Neural progenitor cell (in vitro differentiated cells): ENCODE data around the gene SSH3. TPM values are rescaled to one million over a fixed set of nuclear protein-coding genes. Genes with fewer than 3 reads are reported as not detected.
A peak's percentile ranks its signal among the peaks of the same experiment; 100 is the strongest.

Source experiments
- DNase-seq: peaks from one replicate; pipeline ENCODE4 v3.0.0-alpha.2; 2016; ENCODE audit warnings: low spot score
- H2AFZ ChIP-seq: fragments of 200-600 bp; sonication (generic); replicated peaks from 2 replicates; pipeline ENCODE4 v1.6.1; 2016; ENCODE audit warnings: antibody characterized with exemption
- H3F3A ChIP-seq: fragments of 200-600 bp; sonication (generic); 2 replicates; pipeline ENCODE4 v1.6.1; 2016; ENCODE audit warnings: antibody characterized with exemption, low read depth
- H3K27ac ChIP-seq: fragments of 200-600 bp; sonication (generic); 2 replicates; pipeline ENCODE4 v1.5.1; 2016; ENCODE audit warnings: mild to moderate bottlenecking
- H3K27me3 ChIP-seq: fragments of 200-600 bp; sonication (generic); 2 replicates; pipeline ENCODE4 v1.6.1; 2016; ENCODE audit warnings: mild to moderate bottlenecking, moderate library complexity
- H3K36me3 ChIP-seq: fragments of 200-600 bp; sonication (generic); 2 replicates; pipeline ENCODE4 v1.5.1; 2016
- H3K4me1 ChIP-seq: fragments of 200-600 bp; sonication (generic); 2 replicates; pipeline ENCODE4 v1.6.1; 2016; ENCODE audit warnings: mixed run types
- H3K4me2 ChIP-seq: fragments of 200-600 bp; sonication (generic); 2 replicates; pipeline ENCODE4 v1.6.1; 2016
- H3K4me3 ChIP-seq: fragments of 200-600 bp; sonication (generic); 2 replicates; pipeline ENCODE4 v1.5.1; 2016
- H3K79me2 ChIP-seq: fragments of 200-600 bp; sonication (generic); 2 replicates; pipeline ENCODE4 v1.6.1; 2016; ENCODE audit warnings: low read depth
- H3K9ac ChIP-seq: fragments of 200-600 bp; sonication (generic); 2 replicates; pipeline ENCODE4 v1.6.1; 2016
- H3K9me3 ChIP-seq: fragments of 200-600 bp; sonication (generic); 2 replicates; pipeline ENCODE4 v1.5.1; 2016; ENCODE audit warnings: low read depth
- H4K20me1 ChIP-seq: fragments of 200-600 bp; sonication (generic); 2 replicates; pipeline ENCODE4 v1.6.1; 2016; ENCODE audit warnings: low read depth
- H3K27ac Mint-ChIP-seq: 3 replicates; pipeline ENCODE4 v1.8.0; 2021; ENCODE audit warnings: mixed read lengths
- H3K27me3 Mint-ChIP-seq: 2 replicates; pipeline ENCODE4 v1.8.0; 2022; ENCODE audit warnings: low read depth, mild to moderate bottlenecking, inconsistent platforms, moderate library complexity, mixed read lengths; ENCODE audit not compliant: insufficient read depth
- H3K36me3 Mint-ChIP-seq: 3 replicates; pipeline ENCODE4 v1.8.0; 2021; ENCODE audit warnings: mixed read lengths
- H3K4me1 Mint-ChIP-seq: 3 replicates; pipeline ENCODE4 v1.8.0; 2021; ENCODE audit warnings: mixed read lengths
- H3K4me3 Mint-ChIP-seq: 3 replicates; pipeline ENCODE4 v1.8.0; 2021; ENCODE audit warnings: mild to moderate bottlenecking, moderate library complexity, mixed read lengths
- H3K9me3 Mint-ChIP-seq: 3 replicates; pipeline ENCODE4 v1.8.0; 2020; ENCODE audit warnings: mixed read lengths
- CTCF ChIP-seq: fragments of 200-600 bp; sonication (generic); IDR thresholded peaks from 2 replicates; pipeline ENCODE4 v1.5.1; 2017; ENCODE audit warnings: antibody characterized with exemption, mild to moderate bottlenecking
- EZH2 ChIP-seq: fragments of 200-600 bp; sonication (generic); IDR thresholded peaks from 2 replicates; pipeline ENCODE4 v1.6.1; 2017; ENCODE audit warnings: antibody characterized with exemption, mild to moderate bottlenecking, moderate library complexity
- EZH2phosphoT487 ChIP-seq: fragments of 200-600 bp; sonication (generic); IDR thresholded peaks from 2 replicates; pipeline ENCODE4 v1.6.1; 2017; ENCODE audit warnings: antibody characterized with exemption
- total RNA-seq: library from RNA; depleted of rRNA; stranded (reverse); fragments of >200 nt; gene quantifications from 2 replicates; pipeline ENCODE4 v1.2.3, GENCODE V29; 2015; ENCODE audit warnings: low replicate concordance

The SSH3 gene
- total RNA-seq, 1 donor from 2014 or later, result 1.4 TPM

- Histone ChIP-seq H3F3A (peaks cover 51% of the 10 kb centered on the region), H3K9me3 (no peaks in the 10 kb centered on the region), H3K36me3 (peaks cover 10% of the 10 kb centered on the region), H3K9ac (no peak overlapping the region), H4K20me1 (peaks cover 25% of the 10 kb centered on the region), H3K27me3 (no peaks in the 10 kb centered on the region), H3K27ac (no peak overlapping the region), H3K4me3 (no peak overlapping the region), H3K4me2 (no peak overlapping the region), H2AFZ (no peak overlapping the region), H3K4me1 (no peaks in the 10 kb centered on the region), H3K79me2 (no peaks in the 10 kb centered on the region)
- DNase-seq, result no peak
- H3K9me3 Mint-ChIP-seq, result no peaks in the 10 kb centered on the region
- peaks cover 2% of the 10 kb centered on the region for H3K27me3 Mint-ChIP-seq
- H3K4me1 Mint-ChIP-seq, result peaks cover under 1% of the 10 kb centered on the region
- no peak for TF ChIP-seq CTCF
- TF ChIP-seq EZH2, result no peak
- no peak for TF ChIP-seq EZH2phosphoT487
- peak overlapping the region; percentile 5 for H3K4me3 Mint-ChIP-seq
- no peak overlapping the region for H3K27ac Mint-ChIP-seq
- H3K36me3 Mint-ChIP-seq, result peaks cover 33% of the 10 kb centered on the region
Measured at GRCh38 chr11:67255353-67255752, 48.0 kb upstream of the SSH3 start.

GRCh38 chr11:67255864-67256263 lies 47.5 kb upstream of the SSH3 start:
- peaks cover 2% of the 10 kb centered on the region for H3K27me3 Mint-ChIP-seq
- Histone ChIP-seq H3K4me3 (no peak overlapping the region), H3K9ac (no peak overlapping the region), H3K27ac (peak overlapping the region; percentile 29), H3K79me2 (no peaks in the 10 kb centered on the region), H3K4me1 (no peaks in the 10 kb centered on the region), H2AFZ (no peak overlapping the region), H3K9me3 (no peaks in the 10 kb centered on the region), H3K27me3 (no peaks in the 10 kb centered on the region), H3F3A (peaks cover 55% of the 10 kb centered on the region), H3K4me2 (no peak overlapping the region), H4K20me1 (peaks cover 24% of the 10 kb centered on the region), H3K36me3 (peaks cover 10% of the 10 kb centered on the region)
- no peak overlapping the region for H3K27ac Mint-ChIP-seq
- H3K9me3 Mint-ChIP-seq, result no peaks in the 10 kb centered on the region
- peaks cover 4% of the 10 kb centered on the region for H3K4me1 Mint-ChIP-seq
- H3K4me3 Mint-ChIP-seq, result peak overlapping the region; percentile 5
- no peak for TF ChIP-seq EZH2phosphoT487
- TF ChIP-seq EZH2, result no peak
- TF ChIP-seq CTCF, result no peak
- no peak for DNase-seq
- H3K36me3 Mint-ChIP-seq, result peaks cover 33% of the 10 kb centered on the region

DNA sequence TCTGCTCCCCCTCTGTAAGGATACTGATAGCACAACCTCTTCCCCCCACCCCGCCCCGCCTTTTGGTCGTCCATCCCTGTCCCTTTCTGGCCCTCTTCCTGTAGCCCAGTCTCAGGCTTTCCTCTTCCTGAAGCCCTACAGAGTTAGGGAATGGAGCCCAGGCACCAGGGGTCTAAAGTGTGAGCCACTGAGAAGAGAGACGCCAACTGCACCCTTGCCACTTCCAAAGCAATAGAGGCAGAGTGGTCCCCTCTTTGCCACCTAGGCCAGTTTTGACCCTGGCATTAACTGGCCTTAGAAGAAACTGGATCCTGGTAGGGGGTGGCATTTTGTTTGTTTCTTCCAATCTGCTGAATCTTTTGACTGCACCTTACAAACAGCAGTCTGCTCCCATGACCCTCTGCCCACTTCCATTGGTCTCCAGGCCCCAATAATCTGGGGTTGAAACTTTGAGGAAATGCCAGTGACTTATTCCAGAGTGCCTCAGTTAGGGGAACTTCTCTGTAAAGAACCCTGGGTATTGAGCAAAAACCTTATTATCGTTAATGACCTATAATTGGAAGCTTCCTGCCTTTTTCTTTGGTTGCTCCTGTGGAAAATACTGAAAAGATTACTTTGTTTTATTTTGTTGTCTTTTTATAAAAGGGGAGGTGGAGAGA lies 46.7 kb upstream of the SSH3 start:
- Mint-ChIP-seq H3K9me3 (no peaks in the 10 kb centered on the region), H3K27me3 (peaks cover 2% of the 10 kb centered on the region), H3K4me1 (peaks cover 9% of the 10 kb centered on the region), H3K36me3 (peaks cover 33% of the 10 kb centered on the region), H3K4me3 (no peak overlapping the region), H3K27ac (no peak overlapping the region)
- H3K9ac ChIP-seq, result no peak overlapping the region
- H3K4me1 ChIP-seq, result no peaks in the 10 kb centered on the region
- H3K79me2 ChIP-seq, result no peaks in the 10 kb centered on the region
- no peak overlapping the region for H3K4me3 ChIP-seq
- DNase-seq, result no peak
- TF ChIP-seq CTCF (no peak), EZH2 (no peak), EZH2phosphoT487 (no peak)
- no peaks in the 10 kb centered on the region for H3K9me3 ChIP-seq
- H3K27me3 ChIP-seq, result no peaks in the 10 kb centered on the region
- no peak overlapping the region for H3K4me2 ChIP-seq
- peaks cover 19% of the 10 kb centered on the region for H4K20me1 ChIP-seq
- H3K36me3 ChIP-seq, result peaks cover 10% of the 10 kb centered on the region
- no peak overlapping the region for H2AFZ ChIP-seq
- no peak overlapping the region for H3K27ac ChIP-seq
- peaks cover 63% of the 10 kb centered on the region for H3F3A ChIP-seq
